LoVo (cell line): ENCODE results near the gene AHDC1.
A peak's percentile ranks its signal among the peaks of the same experiment; 100 is the strongest.

Experiments used
- DNase-seq: peaks from one replicate; pipeline ENCODE4 v3.0.0-alpha.2; 2016; ENCODE audit warnings: low spot score

Gene AHDC1

DNA sequence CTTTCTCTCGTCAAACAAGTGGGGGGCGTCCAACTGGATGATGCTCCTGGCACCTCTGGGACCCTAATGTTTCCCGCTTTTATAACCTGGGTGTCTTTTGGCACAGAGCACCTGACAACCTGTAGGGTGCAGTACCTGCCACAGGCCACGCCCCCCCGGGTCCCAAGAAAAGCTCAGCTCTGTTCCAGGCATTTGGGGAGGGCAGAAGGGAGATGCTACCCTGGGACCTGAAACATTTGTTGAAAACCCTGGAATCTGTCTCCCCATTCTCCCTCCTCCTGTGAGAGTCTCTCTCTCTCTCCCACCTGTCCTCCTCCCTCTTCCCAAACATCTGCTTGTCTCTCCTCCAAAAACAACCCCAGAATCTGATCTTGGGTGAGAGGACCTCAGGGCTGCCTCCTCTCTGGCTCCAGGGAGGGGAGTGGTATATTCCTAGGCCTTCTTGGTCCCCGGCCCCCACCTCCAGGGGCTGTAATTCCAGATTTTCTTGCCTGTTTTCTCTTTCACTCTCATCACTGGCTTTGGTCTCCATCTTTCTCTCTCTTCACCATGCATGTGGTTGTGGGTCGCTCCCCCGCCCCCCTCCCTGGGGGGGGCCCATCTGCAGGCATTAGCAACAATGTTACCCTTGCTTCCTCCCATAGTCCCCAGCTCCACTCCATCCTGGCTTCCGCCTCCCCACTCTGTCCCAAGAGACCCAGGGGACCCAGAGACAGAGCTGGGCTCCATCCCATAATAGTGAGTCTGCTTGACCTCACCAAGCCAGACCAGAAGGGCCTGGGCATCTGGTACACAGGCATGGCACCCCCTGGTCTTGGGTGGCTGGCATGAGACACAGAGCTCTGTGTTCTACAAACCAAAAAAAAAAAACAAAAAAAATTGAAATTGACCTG lies 4.1 kb downstream of the AHDC1 start:
- DNase-seq: no peak

DNA sequence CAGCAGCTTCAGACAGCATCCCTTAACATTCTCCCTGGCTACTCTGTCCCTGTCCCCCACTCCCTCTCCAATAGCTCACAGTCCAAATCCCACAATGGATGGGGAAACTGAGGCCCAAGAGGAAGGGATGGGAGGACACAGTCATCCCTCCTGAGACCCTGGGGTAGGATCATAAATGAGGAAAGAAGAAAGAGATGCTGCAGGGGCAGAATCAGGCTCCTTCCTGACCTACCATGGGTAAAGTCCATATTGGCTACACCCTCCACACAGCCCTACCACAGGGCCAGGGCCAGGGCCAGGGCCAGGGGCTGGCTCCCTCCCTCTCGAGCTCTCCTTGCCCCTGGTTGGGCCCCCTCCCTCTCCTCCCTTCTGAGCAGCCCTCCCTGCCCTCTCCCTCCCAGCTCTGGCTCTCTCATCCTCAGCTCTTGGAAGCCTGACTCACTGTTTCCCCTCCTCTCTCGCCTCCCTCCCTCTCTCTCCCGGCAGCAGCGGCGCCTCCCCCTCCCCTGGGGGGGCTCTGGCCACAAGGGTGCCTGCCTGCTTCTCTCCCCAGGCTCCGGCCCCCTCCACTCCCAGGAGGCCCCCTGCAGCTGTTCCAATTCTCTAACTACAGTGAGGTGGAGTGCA lies 4.9 kb downstream of the AHDC1 start:
- DNase-seq: no peak

DNA sequence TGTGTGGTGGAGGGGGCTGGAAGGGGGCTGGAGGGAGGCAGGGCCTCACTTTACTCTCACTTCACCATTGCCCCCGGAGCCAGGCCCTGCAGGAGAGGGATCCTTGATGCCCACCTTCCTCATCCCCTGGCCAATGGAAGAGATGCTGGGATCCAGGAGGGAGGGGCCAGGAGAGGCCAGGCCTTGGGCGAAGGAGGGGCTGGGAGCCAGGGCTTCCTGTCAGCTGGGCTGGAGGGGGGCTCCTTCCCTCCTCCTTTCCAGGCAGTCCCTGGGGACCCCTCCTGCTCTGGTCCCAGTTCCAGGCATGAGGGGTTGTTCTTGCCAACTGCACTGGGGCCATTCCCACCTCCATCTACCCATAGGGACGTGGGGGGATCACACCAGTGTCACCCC lies 5.7 kb downstream of the AHDC1 start:
- DNase-seq: no peak

DNA sequence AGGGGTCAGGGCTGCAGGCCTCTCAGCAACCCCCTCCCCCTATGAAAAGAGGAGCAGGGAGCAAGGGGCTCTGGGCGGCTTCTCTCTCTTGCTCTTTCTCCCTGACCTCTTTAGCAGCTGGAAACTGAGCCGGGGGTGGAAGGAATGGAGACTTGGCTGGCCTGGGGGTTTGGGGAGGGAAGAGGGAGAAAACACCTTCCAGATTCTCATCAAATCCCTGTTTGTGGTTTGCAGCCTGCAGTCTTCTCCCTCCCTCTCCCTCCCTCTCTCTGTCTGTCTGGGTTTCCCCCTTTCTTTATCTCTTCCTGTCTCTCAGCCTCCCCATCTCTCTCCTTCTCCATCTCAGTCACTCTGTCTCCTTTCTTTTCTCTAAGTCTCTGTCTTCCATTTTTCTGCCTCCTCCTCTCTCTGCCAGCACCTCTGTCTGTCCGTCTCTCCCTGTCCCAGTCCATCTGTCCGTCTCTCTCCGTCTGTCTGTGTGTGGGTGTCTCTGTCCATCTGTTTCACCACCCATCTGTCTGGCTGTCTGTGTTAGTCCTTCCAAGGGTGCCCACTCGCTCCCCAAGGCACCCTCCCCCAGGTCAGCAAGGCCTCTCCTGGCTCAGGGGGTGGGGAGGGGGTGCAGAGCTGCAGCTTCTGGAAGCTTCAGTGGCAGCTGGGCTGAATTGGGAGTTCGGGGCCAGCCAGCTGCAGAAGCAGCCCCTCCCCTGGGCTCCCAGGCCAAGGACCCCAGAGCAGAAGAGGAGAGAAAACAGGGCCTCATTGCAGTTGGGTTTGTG lies 6.2 kb downstream of the AHDC1 start:
- no peak for DNase-seq

DNA sequence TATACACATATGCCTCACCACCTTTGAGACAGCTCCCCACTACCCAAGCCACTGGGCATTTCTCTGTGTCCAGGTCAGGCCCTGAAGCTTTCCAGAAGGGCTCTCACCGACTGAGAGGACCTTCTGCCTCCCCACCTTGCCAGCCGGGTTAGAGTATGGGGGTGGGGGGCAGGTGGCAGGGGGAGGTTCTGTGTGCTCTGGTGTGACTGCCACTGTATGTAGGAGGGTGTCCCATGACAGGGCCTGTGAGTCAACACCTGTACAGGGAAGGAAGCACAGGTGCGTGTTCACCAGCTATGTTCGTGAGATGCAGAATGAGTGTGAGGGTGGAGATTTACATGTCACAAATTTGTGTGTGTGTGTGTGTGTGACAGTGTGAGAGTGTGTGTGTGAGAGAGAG lies 7.0 kb downstream of the AHDC1 start:
- DNase-seq: no peak

DNA sequence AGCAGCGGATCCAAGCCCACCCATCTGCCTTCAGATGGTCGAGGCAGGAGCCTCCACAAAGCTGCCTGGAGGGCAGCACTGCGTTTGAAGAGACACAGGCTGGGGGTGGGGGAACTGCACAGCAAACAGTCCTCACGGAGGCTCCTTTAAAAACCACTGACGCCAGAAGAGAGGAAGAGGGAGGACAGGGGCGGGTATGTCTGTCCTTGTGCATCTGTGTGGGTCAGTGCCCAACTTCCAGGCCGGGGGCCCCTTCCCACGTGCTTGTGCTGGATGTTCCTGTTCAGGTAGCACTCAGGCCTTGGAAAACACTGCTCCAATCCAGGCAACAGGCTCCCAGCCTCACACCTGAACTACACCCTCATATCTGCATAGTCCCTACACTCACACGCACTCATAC lies 7.7 kb downstream of the AHDC1 start:
- no peak for DNase-seq

DNA sequence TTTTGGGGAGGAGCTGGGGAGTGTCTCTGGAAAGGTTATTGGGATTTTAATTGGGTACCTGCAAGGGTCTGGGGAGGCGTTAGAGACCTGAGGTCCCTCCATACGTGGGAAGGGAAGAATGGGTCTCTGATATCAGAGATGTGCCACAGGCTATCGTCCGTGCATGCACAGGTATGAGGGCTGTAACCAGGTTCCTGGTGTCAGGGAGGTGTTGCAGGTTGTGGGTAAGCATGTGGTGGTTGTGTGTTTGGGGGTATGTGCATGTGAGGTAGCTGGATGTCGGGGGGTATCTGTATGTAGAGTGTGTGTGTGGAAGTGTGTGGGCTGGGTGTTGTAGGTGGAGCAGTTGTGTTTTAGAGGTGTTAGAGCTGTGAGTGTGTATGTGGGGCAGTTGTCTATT lies 8.3 kb downstream of the AHDC1 start:
- no peak for DNase-seq

DNA sequence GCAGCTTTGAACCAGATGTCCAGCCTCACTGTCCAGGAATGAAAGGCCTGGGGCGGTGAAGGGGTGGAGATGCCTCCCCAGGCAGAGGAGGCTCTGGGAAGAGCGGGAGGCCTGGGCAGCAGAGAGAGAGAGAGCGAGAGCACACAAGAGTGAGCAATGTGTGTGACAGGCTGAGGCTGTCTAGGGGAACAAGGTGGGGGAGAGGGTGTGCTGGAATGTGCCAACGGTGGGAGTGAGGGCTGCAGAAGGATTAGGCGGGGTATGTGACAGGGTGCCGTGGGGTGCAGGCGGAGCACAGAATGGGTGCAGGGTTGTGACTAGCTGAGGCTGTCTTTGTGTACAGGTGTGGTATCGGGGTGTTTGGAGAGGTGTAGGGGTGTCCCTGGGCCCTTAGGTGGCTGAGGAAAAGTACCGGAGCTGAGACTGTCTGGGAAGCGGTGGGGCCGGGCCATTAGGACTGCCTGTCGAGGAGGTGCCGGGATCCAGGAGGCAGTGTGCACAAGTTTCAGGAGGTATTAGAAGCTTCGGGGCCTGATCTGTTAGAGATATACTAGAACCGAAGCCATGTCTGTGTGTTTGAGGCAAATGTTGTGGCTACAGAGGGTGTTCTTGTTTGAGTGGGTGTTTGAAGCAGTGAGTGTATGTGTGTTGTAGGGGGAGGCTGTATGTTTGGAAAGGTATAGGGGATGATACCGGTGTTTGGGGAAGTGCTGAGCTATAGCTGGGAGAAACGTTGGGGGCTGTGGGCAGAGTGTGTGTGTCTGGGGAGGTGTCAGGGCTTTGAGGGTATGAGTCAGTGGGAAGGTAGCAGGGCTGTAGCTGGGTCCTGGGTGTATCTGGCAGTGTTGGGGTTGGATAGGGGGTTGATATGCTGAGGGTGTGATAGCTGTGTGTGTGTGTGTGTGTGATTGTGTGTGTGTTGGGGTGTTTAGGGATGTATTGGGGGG lies 9.1 kb downstream of the AHDC1 start:
- no peak for DNase-seq

DNA sequence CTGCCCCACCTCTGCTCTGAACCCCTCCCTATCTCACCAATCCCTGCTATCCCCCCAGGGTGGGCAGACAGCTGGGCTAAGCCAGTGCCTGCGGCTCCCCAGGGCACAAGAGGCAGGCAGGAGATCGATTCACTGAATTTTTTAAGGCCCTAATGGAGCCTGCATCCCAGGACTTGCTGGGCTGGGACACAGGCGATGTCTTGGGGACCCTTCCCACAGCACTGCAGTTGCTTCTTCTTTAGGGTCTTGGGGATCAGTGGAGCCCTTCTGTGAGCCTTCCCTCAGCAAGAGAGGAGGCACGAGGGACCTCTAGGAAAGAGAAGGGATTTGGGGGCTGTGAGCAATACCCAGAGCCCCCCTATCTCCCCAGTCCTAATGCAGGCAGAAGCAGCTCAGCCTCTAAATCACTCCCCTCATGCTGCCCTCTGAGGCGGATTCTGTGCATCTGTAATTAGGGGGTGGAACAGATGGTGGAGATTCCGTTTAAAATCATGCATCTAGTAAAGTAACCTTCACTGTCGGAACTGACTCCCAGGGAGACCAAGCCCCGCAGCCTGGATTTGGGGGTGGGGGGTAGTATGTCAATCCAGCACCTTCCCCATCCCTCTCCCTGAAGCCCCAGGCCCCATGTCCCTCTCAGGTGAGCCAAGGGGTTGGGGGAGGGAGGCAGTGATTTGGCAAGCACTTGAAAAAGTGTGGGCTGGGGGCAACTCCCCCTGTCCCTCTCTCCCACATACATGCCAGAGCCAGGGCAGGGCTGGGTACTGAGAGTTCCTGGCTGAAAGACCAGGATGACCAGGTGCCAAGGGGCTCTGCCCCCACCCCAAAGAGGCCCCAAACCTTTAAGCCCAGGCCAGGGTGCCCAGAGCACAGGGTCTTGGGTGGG lies 10.0 kb downstream of the AHDC1 start:
- no peak for DNase-seq

DNA sequence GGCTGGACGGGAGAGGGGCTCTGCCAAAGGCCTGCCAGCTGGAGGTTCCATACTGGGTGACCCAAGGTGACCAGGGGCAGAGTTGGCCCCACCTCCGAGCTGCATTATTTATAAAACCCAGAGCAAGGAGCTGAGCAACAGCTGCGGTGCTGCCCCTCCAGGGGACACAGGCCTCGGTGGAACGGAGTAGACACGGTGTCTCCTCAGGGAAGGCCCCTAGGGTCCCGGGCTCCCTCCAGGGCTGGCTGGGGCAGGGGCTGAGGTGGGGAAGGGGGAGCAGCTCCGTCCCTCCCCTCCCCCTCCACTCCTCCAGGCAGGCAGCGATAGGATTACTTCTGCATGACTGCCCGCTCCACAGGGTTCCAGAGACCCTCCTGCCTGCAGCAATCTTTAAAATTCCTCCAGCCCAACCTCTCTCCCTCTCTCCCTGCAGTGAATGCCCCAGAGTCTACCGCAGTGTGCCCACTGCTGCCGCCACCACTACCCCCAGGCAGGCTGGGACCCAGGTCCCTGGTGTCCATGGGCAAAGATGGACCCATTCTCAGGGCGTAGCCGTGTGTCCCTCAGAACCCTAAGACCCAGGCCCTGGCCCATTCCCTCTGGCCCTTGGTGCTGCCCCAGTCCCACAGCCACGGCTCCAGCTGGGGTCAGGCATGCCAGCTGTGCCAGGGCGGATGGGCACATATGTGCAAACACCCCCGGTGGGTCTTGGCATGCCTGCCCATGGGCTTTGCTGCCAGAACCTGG lies 10.8 kb downstream of the AHDC1 start:
- no peak for DNase-seq

DNA sequence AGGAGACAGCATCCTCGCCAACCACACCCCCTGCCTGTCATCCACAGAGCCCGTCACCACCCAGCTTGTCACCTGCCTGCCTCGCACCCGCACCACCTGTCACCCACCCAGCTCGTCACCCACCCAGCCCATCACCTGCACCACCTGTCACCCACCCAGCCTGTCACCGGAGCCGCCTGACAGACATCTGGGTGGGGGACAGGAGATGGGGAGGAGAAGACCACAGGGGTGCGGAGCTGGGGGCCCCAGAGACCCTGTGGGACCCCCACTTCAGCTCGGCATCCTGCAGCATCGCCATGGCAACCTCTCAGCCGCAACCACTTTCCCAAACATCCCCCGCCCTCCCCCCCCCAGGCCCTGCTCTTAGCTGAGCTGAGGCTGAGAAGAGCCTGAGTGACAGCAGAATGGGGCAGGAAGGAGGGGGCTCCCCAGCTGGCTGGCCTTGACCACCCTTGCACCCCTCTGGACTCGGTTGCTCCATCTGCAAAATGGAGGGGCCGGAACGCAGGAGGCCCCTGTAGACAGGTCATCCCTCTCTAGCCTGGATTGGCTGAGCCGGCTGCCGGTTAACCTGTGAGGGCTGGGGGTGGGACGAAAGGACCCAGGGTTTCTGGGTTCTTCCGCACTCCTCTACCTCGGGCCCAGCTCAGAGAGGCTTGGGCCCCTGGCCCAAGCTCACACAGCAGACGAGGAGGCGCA lies 11.6 kb downstream of the AHDC1 start:
- no peak for DNase-seq

DNA sequence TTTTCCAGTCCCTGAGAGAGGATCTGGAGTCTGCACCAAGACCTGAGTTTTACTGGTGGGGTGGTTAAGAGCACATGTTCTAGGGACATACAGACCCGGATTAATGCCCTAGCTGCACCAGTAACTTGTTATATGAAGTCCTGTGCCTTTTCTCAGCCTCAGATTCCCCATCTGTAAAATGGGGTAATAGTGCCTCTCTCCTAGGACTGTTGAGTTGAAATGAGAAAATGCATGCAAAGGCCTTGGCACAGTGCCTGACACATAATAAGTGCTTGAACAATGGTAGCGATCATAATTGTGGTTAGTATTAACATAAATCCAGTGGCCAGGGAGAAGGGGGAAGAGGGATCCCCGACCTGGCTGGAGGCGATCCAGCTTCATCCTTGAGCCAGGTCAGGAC lies 12.3 kb downstream of the AHDC1 start:
- no peak for DNase-seq

DNA sequence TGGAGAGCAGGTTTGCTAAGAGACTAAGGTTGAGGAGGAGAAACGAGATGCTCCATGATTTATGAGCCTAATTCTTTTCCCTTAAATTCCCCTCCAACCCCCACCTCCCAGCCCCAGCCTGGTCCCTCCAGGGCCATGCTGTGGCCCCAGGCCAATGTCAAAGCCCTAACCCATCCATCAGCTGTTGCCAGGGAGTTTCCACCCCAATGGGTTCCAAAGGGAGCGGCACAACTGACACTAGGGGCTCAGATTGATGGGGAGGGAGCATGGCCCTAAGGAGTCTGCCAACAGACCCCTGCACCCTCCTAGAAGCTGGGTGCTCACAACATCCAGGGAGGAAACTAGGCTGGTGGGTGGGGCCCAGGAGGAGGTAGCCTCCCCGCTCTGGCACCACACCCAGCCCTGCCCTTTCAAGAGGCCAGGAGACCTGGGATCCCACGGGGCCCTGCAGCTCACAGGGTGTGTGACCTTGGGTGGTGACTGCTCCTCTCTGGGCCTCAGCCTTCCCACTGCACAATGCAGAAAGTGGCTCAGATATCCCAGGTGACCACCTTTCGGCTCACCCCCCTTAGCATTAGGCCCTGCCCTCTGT lies 12.9 kb downstream of the AHDC1 start:
- DNase-seq: no peak

DNA sequence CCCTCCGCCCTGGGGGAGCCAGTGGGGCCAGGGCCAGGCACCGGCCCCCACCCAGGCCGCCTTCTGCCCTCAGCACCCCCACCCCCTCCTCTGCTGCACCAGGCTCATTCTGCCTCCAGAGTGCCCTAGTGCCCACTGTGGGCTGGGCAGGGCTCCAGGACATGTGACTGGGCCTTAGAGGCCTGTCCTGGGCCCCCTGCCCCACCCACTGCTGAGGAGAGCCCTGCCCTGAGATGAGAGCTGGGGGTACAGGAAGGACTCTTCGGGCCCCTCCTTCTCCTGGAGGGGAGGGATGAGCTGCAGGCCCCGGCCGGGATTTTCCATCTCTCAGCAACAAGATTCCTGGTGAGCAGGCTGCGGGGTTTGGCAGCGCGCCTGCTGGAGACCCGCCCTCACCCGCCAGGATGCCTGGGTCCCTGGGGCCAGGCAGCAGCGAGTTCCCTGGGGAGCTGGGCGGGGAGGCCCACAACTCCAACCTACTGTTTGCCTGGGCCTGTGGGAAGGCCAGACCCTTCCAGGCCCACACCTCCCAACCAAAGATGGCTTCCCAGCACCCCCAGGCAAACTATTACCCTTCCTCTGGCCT lies 14.0 kb downstream of the AHDC1 start:
- DNase-seq: peak; percentile 27

DNA sequence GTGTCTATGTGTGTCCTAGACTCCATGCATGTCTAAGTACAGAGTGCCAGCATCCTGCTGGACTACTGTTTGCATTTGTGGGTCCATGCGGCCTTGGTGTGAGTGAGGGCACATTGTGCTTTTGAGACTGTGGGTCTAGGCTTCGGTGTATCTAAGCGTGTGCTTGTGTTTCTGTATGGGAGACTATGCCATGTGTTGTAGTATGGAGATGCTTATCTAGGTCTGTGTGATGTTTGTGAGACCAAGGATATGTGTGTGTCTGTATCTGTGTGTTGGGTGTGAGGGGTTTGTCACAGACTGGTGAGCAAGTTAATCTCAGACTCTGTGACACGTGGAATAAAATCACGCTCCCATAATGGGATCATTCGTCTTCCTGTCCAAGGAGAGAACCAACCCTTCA lies 14.5 kb downstream of the AHDC1 start:
- DNase-seq: no peak

DNA sequence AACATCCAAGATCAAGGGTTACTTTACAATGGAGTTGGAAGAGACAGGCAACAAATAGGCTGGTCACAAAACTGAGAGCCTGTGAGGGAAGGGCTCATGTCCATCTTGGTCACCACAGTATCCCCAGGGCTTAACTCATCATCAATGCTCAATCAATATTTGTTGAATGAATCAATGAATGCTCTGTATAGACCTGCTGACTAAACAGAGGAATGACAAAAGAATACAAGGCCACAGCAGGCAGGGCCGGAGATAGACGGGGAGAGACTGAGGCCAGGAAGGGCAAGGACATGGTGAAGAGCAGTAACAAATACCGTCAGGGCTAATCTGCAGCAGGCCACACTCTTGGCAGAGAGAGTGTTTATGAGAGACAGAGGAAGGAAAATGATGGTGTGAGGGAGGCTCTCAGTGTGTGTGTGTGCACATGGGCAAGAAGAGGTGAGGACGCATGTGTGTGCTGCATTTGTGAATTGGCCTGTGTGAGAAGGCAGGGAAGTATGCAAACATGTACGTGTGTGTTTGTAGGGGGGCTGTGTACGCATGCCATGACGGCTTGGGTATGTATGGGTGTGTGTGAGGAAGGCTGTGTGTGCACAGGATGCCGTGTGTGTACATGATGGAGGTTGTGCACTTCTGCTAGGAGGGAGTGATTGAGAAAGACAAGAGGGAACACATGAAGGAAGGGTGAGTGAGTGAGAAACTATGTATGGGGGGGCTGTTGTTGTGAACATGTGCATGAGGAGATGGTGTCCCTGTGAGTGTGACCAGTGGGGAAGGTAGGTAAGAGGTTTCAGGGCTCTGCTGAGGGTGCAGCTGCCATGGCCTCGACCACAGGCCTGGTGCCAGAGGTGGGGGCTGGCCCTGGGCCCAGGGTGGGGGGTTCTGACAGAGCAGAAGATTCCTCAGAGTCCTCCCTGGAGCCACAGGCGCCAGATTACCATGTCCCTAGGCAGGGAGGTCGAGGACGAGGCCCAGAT lies 15.4 kb downstream of the AHDC1 start:
- no peak for DNase-seq

DNA sequence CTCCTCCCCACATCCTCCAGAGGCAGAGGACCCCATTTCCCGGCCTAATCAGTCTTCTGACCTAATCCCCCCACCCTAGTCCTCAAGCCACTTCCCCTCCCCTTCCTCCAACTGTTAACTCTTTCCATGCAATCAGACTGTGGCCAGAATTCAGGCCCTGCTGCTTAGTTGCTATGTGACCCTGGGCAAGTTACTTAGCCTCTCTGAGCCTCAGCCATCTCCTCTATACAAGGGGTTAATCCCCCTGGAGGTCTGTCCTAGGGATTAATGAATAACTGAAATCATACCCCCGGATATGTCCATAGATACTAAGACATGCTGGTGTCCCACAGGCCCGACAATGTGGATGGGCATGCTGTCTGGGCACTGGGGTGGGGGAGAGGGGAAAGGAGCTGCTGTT lies 18.3 kb downstream of the AHDC1 start:
- DNase-seq: no peak
